Body of pancreas (tissue), 4 donors: ENCODE measurements around the gene TSR2.

Source experiments
- CTCF ChIP-seq, 7 experiments: fragments of 450-650 bp in 4 of 7; fragments of 200-600 bp in 3 of 7; sonication (generic) in 3 of 7; IDR thresholded peaks; one replicate each; pipeline ENCODE4 v1.5.1; 2016 to 2019; ENCODE audit warnings: antibody characterized with exemption in 7 of 7
- POLR2A ChIP-seq, 3 donors: fragments of 450-650 bp; IDR thresholded peaks; one replicate each; pipeline ENCODE4 v1.6.1; 2016; ENCODE audit warnings: antibody characterized with exemption in 3 of 3, mild to moderate bottlenecking in 2 of 3

GRCh38 chrX:54473993-54474859 is 34.0 kb downstream of the TSR2 start:
- TF ChIP-seq CTCF (IDR thresholded peaks at IDR 0.05) (no peak), POLR2A (IDR thresholded peaks at IDR 0.05) (no peak)
